ENCODE results near the gene MKRN3.

- TF ChIP-seq POLR2A (IDR thresholded peaks at IDR 0.05): no peak
- no peak for TF ChIP-seq CTCF (IDR thresholded peaks at IDR 0.05)
These were observed 26.8 kb upstream of the MKRN3 start for GRCh38 chr15:23538648-23539047.

All from breast epithelium (tissue), 3 donors.